ENCODE results near the gene WRAP53. TPM values are rescaled to one million over a fixed set of nuclear protein-coding genes. Genes with fewer than 3 reads are reported as not detected.

WRAP53 gene
- polyA plus RNA-seq, 1 experiment, result 4.1 TPM

GRCh38 chr17:7652388-7653356, 35.6 kb upstream of the WRAP53 start:
- ChIA-PET POLR2A (interaction anchor here (0.6 kb wide), 1 partner anchor 129 kb away, joined by 3 read pairs; no protein-coding TSS in a partner anchor), CTCF (no interaction called here)
- Histone ChIP-seq H3K27me3 (ENCODE audit: control insufficient read depth, insufficient read depth, low read length) (peaks cover 55% of the 10 kb centered on the region), H3K9me3 (ENCODE audit: control insufficient read depth, insufficient read depth, low read length) (no peaks in the 10 kb centered on the region; the same call in 1 of the 2 replicates), H3K27ac (ENCODE audit: low read depth, low read length) (no peak overlapping the region), H3K4me3 (ENCODE audit: low read depth, low read length) (no peak overlapping the region)
- TF ChIP-seq CTCF (IDR thresholded peaks at IDR 0.05; ENCODE audit: low read depth, low read length), result no peak
- no peak for DNase-seq (ENCODE audit: low read depth, low spot score)

- H3K27ac ChIP-seq (ENCODE audit: low read depth, low read length), result no peak overlapping the region
- POLR2A ChIA-PET, result interaction anchor here (1.2 kb wide), 1 partner anchor 12 kb away, joined by 3 read pairs; no protein-coding TSS in a partner anchor
- no peak for TF ChIP-seq CTCF (IDR thresholded peaks at IDR 0.05; ENCODE audit: low read depth, low read length)
- CTCF ChIA-PET, result interaction anchor here (0.8 to 1.4 kb wide), 2 partner anchors 23 to 33 kb away, joined by 3 read pairs; no protein-coding TSS in a partner anchor
- H3K9me3 ChIP-seq (ENCODE audit: control insufficient read depth, insufficient read depth, low read length), result no peaks in the 10 kb centered on the region; the same call in 1 of the 2 replicates
- DNase-seq (ENCODE audit: low read depth, low spot score), result no peak
- H3K4me3 ChIP-seq (ENCODE audit: low read depth, low read length), result no peak overlapping the region
- peaks cover 53% of the 10 kb centered on the region for H3K27me3 ChIP-seq (ENCODE audit: control insufficient read depth, insufficient read depth, low read length)
Measured at GRCh38 chr17:7654832-7655540, 33.3 kb upstream of the WRAP53 start.

- POLR2A ChIA-PET, result no interaction called here
- Histone ChIP-seq H3K27ac (ENCODE audit: low read depth, low read length) (no peak overlapping the region), H3K27me3 (ENCODE audit: control insufficient read depth, insufficient read depth, low read length) (peaks cover 48% of the 10 kb centered on the region), H3K9me3 (ENCODE audit: control insufficient read depth, insufficient read depth, low read length) (no peaks in the 10 kb centered on the region; the same call in 1 of the 2 replicates), H3K4me3 (ENCODE audit: low read depth, low read length) (no peak overlapping the region)
- CTCF ChIA-PET, result interaction anchor here (0.8 to 1.4 kb wide), 2 partner anchors 23 to 32 kb away, joined by 3 read pairs; no protein-coding TSS in a partner anchor
- TF ChIP-seq CTCF (IDR thresholded peaks at IDR 0.05; ENCODE audit: low read depth, low read length), result no peak
- no peak for DNase-seq (ENCODE audit: low read depth, low spot score)
Measured at GRCh38 chr17:7655541-7655840, 32.8 kb upstream of the WRAP53 start.

GRCh38 chr17:7656958-7657609, 31.2 kb upstream of the WRAP53 start:
- DNase-seq (ENCODE audit: low read depth, low spot score), result no peak
- ChIA-PET CTCF (interaction anchor here (0.6 to 2.8 kb wide), 4 partner anchors 11 to 205 kb away, joined by 3 to 9 read pairs (median 4); partner anchors contain the start of gene WRAP53), POLR2A (interaction anchor here (0.7 kb wide), 1 partner anchor 24 kb away, joined by 6 read pairs; no protein-coding TSS in a partner anchor)
- no peak overlapping the region for H3K4me3 ChIP-seq (ENCODE audit: low read depth, low read length)
- H3K9me3 ChIP-seq (ENCODE audit: control insufficient read depth, insufficient read depth, low read length), result no peaks in the 10 kb centered on the region
- no peak overlapping the region for H3K27ac ChIP-seq (ENCODE audit: low read depth, low read length)
- no peak for TF ChIP-seq CTCF (IDR thresholded peaks at IDR 0.05; ENCODE audit: low read depth, low read length)
- peaks cover 34% of the 10 kb centered on the region for H3K27me3 ChIP-seq (ENCODE audit: control insufficient read depth, insufficient read depth, low read length)
